IMR-90 (cell line): ENCODE results near the gene GSTA4. TPM values are rescaled to one million over a fixed set of nuclear protein-coding genes. Genes with fewer than 3 reads are reported as not detected.
"Not testable (repeated sequence)": the region's sequence is repeated elsewhere in the genome, so short reads cannot be mapped to it uniquely, and the experiment has no call there.

Source experiments
- ATAC-seq: fragments of 200-7000 bp; cut with Tn5 transposase; 2 replicates; pipeline ENCODE4 v1.9.1; 2020; ENCODE audit warnings: low read depth, mild to moderate bottlenecking, moderate library complexity
- BruUV-seq: library from RNA; stranded (reverse); fragments of 400-500 nt; replicated peaks from 2 replicates; lab custom pipeline; 2021; lab: Mats Ljungman, UMichigan
- CTCF ChIA-PET: fragments of 300-600 bp; formaldehyde crosslinking; extraction: SDS; loops from one replicate; lab custom pipeline; 2021; ENCODE audit warnings: antibody characterized with exemption; lab: Yijun Ruan, JAX
- POLR2A ChIA-PET: fragments of 300-600 bp; sonication (Branson Sonifier 250); formaldehyde crosslinking; loops from one replicate; lab custom pipeline; 2022; ENCODE audit warnings: antibody characterized with exemption; ENCODE audit not compliant: unreplicated experiment; lab: Charles Lee
- DNase-seq: peaks from one replicate; pipeline ENCODE4 v3.0.0; 2013
- H2AFZ ChIP-seq: replicated peaks from 2 replicates; pipeline ENCODE3; 2013; ENCODE audit warnings: low read length, mild to moderate bottlenecking; ENCODE audit not compliant: poor library complexity
- H2AK5ac ChIP-seq: 2 replicates; pipeline ENCODE4 v1.6.1; 2013; ENCODE audit warnings: low read depth, low read length, inconsistent platforms
- H2AK9ac ChIP-seq: replicated peaks from 2 replicates; pipeline ENCODE3; 2013; ENCODE audit warnings: mild to moderate bottlenecking, low read depth, low read length, moderate library complexity; ENCODE audit not compliant: poor library complexity
- H2BK120ac ChIP-seq: 2 replicates; pipeline ENCODE4 v1.6.1; 2013; ENCODE audit warnings: low read depth, low read length, inconsistent platforms
- H2BK15ac ChIP-seq: 3 replicates; pipeline ENCODE4 v1.6.1; 2013; ENCODE audit warnings: low read depth, low read length, inconsistent platforms
- H2BK20ac ChIP-seq: 2 replicates; pipeline ENCODE4 v1.6.1; 2013; ENCODE audit warnings: low read depth, mild to moderate bottlenecking, inconsistent platforms, low read length, moderate library complexity
- H2BK5ac ChIP-seq: 2 replicates; pipeline ENCODE4 v1.6.1; 2013; ENCODE audit warnings: mild to moderate bottlenecking, low read depth, low read length, inconsistent platforms; ENCODE audit not compliant: poor library complexity, severe bottlenecking
- H3K14ac ChIP-seq: replicated peaks from 2 replicates; pipeline ENCODE4 v1.6.1; 2013; ENCODE audit warnings: low read depth, low read length, inconsistent platforms
- H3K18ac ChIP-seq: 2 replicates; pipeline ENCODE4 v1.6.1; 2013; ENCODE audit warnings: low read depth, low read length, control low read depth
- H3K23ac ChIP-seq: 2 replicates; pipeline ENCODE4 v1.6.1; 2013; ENCODE audit warnings: low read depth, low read length, inconsistent platforms
- H3K27ac ChIP-seq: 2 replicates; pipeline ENCODE4 v1.5.1; 2013; ENCODE audit warnings: mild to moderate bottlenecking, control low read depth, low read length; ENCODE audit not compliant: insufficient read depth
- H3K27me3 ChIP-seq: 2 replicates; pipeline ENCODE4 v1.6.1; 2013; ENCODE audit warnings: low read length; ENCODE audit not compliant: control insufficient read depth, insufficient read depth
- H3K36me3 ChIP-seq: 2 replicates; pipeline ENCODE4 v1.6.1; 2013; ENCODE audit warnings: low read length, mixed read lengths; ENCODE audit not compliant: control insufficient read depth, insufficient read depth
- H3K4ac ChIP-seq: 2 replicates; pipeline ENCODE4 v1.6.1; 2013; ENCODE audit warnings: low read depth, low read length, inconsistent platforms
- H3K4me1 ChIP-seq: 2 replicates; pipeline ENCODE4 v1.6.1; 2013; ENCODE audit warnings: low read length, mixed read lengths; ENCODE audit not compliant: control insufficient read depth, insufficient read depth
- H3K4me2 ChIP-seq: 2 replicates; pipeline ENCODE4 v1.6.1; 2013; ENCODE audit warnings: low read depth, mild to moderate bottlenecking, control low read depth, low read length, moderate library complexity
- H3K4me3 ChIP-seq: 2 replicates; pipeline ENCODE4 v1.5.1; 2013; ENCODE audit warnings: low read depth, mild to moderate bottlenecking, control low read depth, low read length, moderate library complexity; ENCODE audit not compliant: insufficient read depth
- H3K56ac ChIP-seq: 2 replicates; pipeline ENCODE4 v1.6.1; 2013; ENCODE audit warnings: low read length, inconsistent platforms; ENCODE audit not compliant: insufficient read depth; ENCODE audit errors: extremely low read depth
- H3K79me1 ChIP-seq, 2 experiments: 2 replicates each; pipeline ENCODE4 v1.6.1; 2013; ENCODE audit warnings: low read length in 2 of 2, inconsistent platforms in 1 of 2, low read depth in 1 of 2
- H3K9ac ChIP-seq: 2 replicates; pipeline ENCODE4 v1.6.1; 2013; ENCODE audit warnings: low read depth, low read length, control low read depth
- H3K9me1 ChIP-seq: 2 replicates; pipeline ENCODE4 v1.6.1; 2013; ENCODE audit warnings: low read length, inconsistent platforms; ENCODE audit not compliant: insufficient read depth
- H3K9me3 ChIP-seq: 2 replicates; pipeline ENCODE4 v1.6.1; 2013; ENCODE audit warnings: low read length; ENCODE audit not compliant: control insufficient read depth, insufficient read depth
- H4K20me1 ChIP-seq: 2 replicates; pipeline ENCODE4 v1.6.1; 2013; ENCODE audit warnings: low read length, inconsistent platforms; ENCODE audit not compliant: insufficient read depth
- H4K5ac ChIP-seq: 2 replicates; pipeline ENCODE4 v1.6.1; 2013; ENCODE audit warnings: mild to moderate bottlenecking, low read depth, low read length, control low read depth
- H4K8ac ChIP-seq, 2 experiments: 2 replicates each; pipeline ENCODE4 v1.6.1; 2013; ENCODE audit warnings: low read depth in 2 of 2, low read length in 2 of 2, control low read depth in 1 of 2, inconsistent platforms in 1 of 2
- H4K91ac ChIP-seq: 2 replicates; pipeline ENCODE4 v1.6.1; 2013; ENCODE audit warnings: low read depth, low read length, inconsistent platforms; ENCODE audit not compliant: insufficient read depth
- WGBS, 2 experiments: methylation state at CpG; one replicate each; pipeline versions ENCODE4 v1.1.5 to v1.1.7; 2013; ENCODE audit warnings: missing lambda C conversion rate in 2 of 2; ENCODE audit not compliant: insufficient read length in 1 of 2; ENCODE audit errors: extremely low coverage in 2 of 2; 5-methylcytosine and 5-hydroxymethylcytosine counted together
- dilution Hi-C: fragments of 300-500 bp; cut with HindIII; formaldehyde crosslinking; loops from one replicate; pipeline ENCODE4 v1.14.3; 2018; ENCODE audit warnings: low sequenced_read_pairs; ENCODE audit not compliant: unreplicated experiment
- in situ Hi-C: fragments of 300-500 bp; cut with MboI; formaldehyde crosslinking; loops from 3 replicates; pipeline ENCODE4 v1.14.3; 2019; ENCODE audit warnings: low sequenced_read_pairs, inconsistent platforms, mixed read lengths
- intact Hi-C: fragments of 100-400 bp; cut with micrococcal nuclease; formaldehyde crosslinking; loops from 2 replicates; pipeline ENCODE4 v1.10.0; 2022
- polyA plus RNA-seq, 3 experiments: library from polyadenylated mRNA; depleted of rRNA; stranded (reverse); fragments of >200 nt; gene quantifications; 2 replicates each; pipeline ENCODE4 v1.2.3, GENCODE V29; 2012; ENCODE audit warnings: low replicate concordance in 1 of 3
- total RNA-seq: library from RNA; depleted of rRNA; stranded (reverse); fragments of >200 nt; gene quantifications from 2 replicates; pipeline ENCODE4 v1.2.3, GENCODE V29; 2012

The GSTA4 gene
- total and polyA plus RNA-seq, 2 of the 4 experiments (the other 2 are of a cell fraction), result 26.9 to 35.6 TPM

DNA sequence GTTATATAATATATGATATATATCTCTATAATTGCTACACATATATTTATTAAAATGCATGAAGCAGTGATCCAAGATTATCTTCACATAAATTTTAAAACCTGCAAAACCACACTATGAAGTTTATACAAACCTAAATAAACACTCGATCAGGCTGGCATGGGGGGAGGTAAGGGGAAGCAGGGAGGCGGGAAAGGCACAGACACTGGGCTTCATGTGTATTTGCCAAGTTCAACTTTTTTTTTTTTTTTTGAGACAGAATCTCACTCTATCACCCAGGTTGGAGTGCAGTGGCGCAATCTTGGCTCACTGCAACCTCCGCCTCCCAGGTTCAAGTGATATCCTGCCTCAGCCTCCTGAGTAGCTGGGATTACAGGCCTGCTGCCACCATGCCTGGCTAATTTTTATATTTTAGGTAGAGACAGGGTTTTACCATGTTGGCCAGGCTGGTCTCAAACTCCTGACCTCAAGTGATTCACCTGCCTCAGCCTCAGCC lies 13.2 kb upstream of the GSTA4 start:
- H3K4me2 ChIP-seq, H3K27ac ChIP-seq, H3K23ac ChIP-seq, H2BK15ac ChIP-seq, dilution Hi-C loops, H2BK120ac ChIP-seq, H4K20me1 ChIP-seq, H4K5ac ChIP-seq, DNase-seq, H2BK20ac ChIP-seq, H2AK9ac ChIP-seq, H3K4ac ChIP-seq, H3K14ac ChIP-seq, H3K9me3 ChIP-seq, H3K27me3 ChIP-seq, H3K56ac ChIP-seq, H3K9me1 ChIP-seq, H3K9ac ChIP-seq, H2AK5ac ChIP-seq, H3K4me1 ChIP-seq, CTCF ChIA-PET, intact Hi-C loops, POLR2A ChIA-PET, H3K18ac ChIP-seq, H4K91ac ChIP-seq, H3K79me1 ChIP-seq, BruUV-seq, in situ Hi-C loops, H2BK5ac ChIP-seq, H4K8ac ChIP-seq, H2AFZ ChIP-seq, ATAC-seq, H3K4me3 ChIP-seq: not testable (repeated sequence)
- no CpG with 5 or more reads among the region's 4 CpGs for WGBS, 2 experiments
- peaks cover 30% of the 10 kb centered on the region for H3K36me3 ChIP-seq
